Lung (tissue), 12 donors: ENCODE data around the gene CRYAB. TPM values are rescaled to one million over a fixed set of nuclear protein-coding genes. Genes with fewer than 3 reads are reported as not detected.

ENCODE experiments used
- ATAC-seq: fragments of 200-7000 bp; cut with Tn5 transposase; one replicate; pipeline ENCODE4 v1.9.1; 2020; ENCODE audit warnings: moderate number of reproducible peaks; ENCODE audit not compliant: insufficient read depth, low FRiP score
- DNase-seq, 3 donors: peaks; one replicate each; pipeline ENCODE4 v3.0.0-alpha.2; 2013 to 2017
- H3K27ac ChIP-seq, 2 donors: one replicate each; pipeline ENCODE4 v1.5.1; 2013; ENCODE audit warnings: mild to moderate bottlenecking in 2 of 2, moderate library complexity in 2 of 2, control low read depth in 1 of 2, inconsistent platforms in 1 of 2, low read depth in 1 of 2, low read length in 1 of 2
- H3K27me3 ChIP-seq, 3 donors: one replicate each; pipeline ENCODE4 v1.5.1; 2013; ENCODE audit warnings: low read length in 2 of 3; ENCODE audit not compliant: control insufficient read depth in 3 of 3, insufficient read depth in 3 of 3
- H3K36me3 ChIP-seq, 4 donors: one replicate each; pipeline ENCODE4 v1.5.1; 2013; ENCODE audit warnings: low read length in 4 of 4, mild to moderate bottlenecking in 1 of 4, moderate library complexity in 1 of 4; ENCODE audit not compliant: control insufficient read depth in 4 of 4, insufficient read depth in 4 of 4
- H3K4me1 ChIP-seq, 5 donors: one replicate each; pipeline ENCODE4 v1.5.1; 2013; ENCODE audit warnings: low read length in 5 of 5, mild to moderate bottlenecking in 2 of 5, moderate library complexity in 1 of 5; ENCODE audit not compliant: control insufficient read depth in 5 of 5, insufficient read depth in 5 of 5
- H3K4me3 ChIP-seq: one replicate; pipeline ENCODE4 v1.5.1; 2013; ENCODE audit warnings: mild to moderate bottlenecking, control low read depth, moderate library complexity
- H3K9ac ChIP-seq, 2 donors: one replicate each; pipeline ENCODE4 v1.5.1; 2013; ENCODE audit warnings: low read length in 2 of 2, control low read depth in 1 of 2; ENCODE audit not compliant: insufficient read depth in 1 of 2
- H3K9me3 ChIP-seq, 4 donors: one replicate each; pipeline ENCODE4 v1.5.1; 2013; ENCODE audit warnings: low read length in 3 of 4, mild to moderate bottlenecking in 1 of 4, moderate library complexity in 1 of 4; ENCODE audit not compliant: control insufficient read depth in 4 of 4, insufficient read depth in 3 of 4
- CTCF ChIP-seq: IDR thresholded peaks from 2 replicates; pipeline ENCODE4 v1.5.1; 2012; ENCODE audit warnings: mild to moderate bottlenecking; ENCODE audit errors: control extremely low read depth, extremely low read depth
- WGBS, 2 donors: extraction: QIAGEN DNeasy Blood & Tissue Kit; methylation state at CpG; one replicate each; pipeline ENCODE4 v1.1.7; 2013; 5-methylcytosine and 5-hydroxymethylcytosine counted together
- polyA plus RNA-seq, 2 donors: library from polyadenylated mRNA; stranded (reverse); fragments of 200-250 nt; gene quantifications; one replicate each; pipeline ENCODE4 v1.2.1, GENCODE V29; 2013
- total RNA-seq, 2 donors: library from RNA; depleted of rRNA in 1 of 2; stranded (reverse); fragments of >200 nt in 1 of 2; gene quantifications; one replicate each; pipeline ENCODE4 v1.2.1, GENCODE V29; 2014 to 2021
- donor health status: control.
- donor health status: control.
- donor health status: Bipolar disorder and iron deficiency.
- donor health status: healthy.
- donor health status: DM: yes; HTN: yes; CAD: no.

The CRYAB gene
- total and polyA plus RNA-seq, 4 donors: 12.0 to 73.0 (median 60.8) TPM

GRCh38 chr11:111882202-111882601 lies 29.4 kb downstream of the CRYAB start:
- WGBS, 2 donors: 86 to 89% methylated on average over 5 of the region's 5 CpGs
- no peaks in the 10 kb centered on the region for H3K27me3 ChIP-seq
- no peak for ATAC-seq
- no peak overlapping the region for H3K27ac ChIP-seq
- no peak overlapping the region for H3K9ac ChIP-seq
- TF ChIP-seq CTCF: no peak
- H3K36me3 ChIP-seq: peaks cover 0 to 2% (median 0%) of the 10 kb centered on the region in 4 donors
- no peak overlapping the region for H3K4me3 ChIP-seq
- no peaks in the 10 kb centered on the region for H3K9me3 ChIP-seq
- DNase-seq: no peak
- H3K4me1 ChIP-seq: peaks cover 0 to 7% (median 5%) of the 10 kb centered on the region in 5 donors

GRCh38 chr11:111879637-111879960 lies 32.0 kb downstream of the CRYAB start:
- Histone ChIP-seq H3K36me3 (peaks cover 0 to 15% (median 3%) of the 10 kb centered on the region in 4 donors), H3K27ac (peak overlapping the region; percentile 82 to 93), H3K9ac (peak overlapping the region; percentile 96 to 99), H3K9me3 (no peaks in the 10 kb centered on the region), H3K4me1 (peaks cover 0 to 7% (median 5%) of the 10 kb centered on the region in 5 donors), H3K27me3 (no peaks in the 10 kb centered on the region), H3K4me3 (peak overlapping the region; percentile 37)
- ATAC-seq (no peak), DNase-seq (no peak)
- 37 to 46% methylated on average over 6 of the region's 6 CpGs for WGBS, 2 donors
- TF ChIP-seq CTCF: no peak

- no peaks in the 10 kb centered on the region for H3K27me3 ChIP-seq
- H3K36me3 ChIP-seq: peaks cover 0 to 15% (median 3%) of the 10 kb centered on the region in 4 donors
- ATAC-seq (peak; percentile 96), DNase-seq (peak; percentile 98 to 99 (median 98))
- peaks cover 0 to 7% (median 5%) of the 10 kb centered on the region in 5 donors for H3K4me1 ChIP-seq
- peak; percentile 72 for TF ChIP-seq CTCF
- 0% methylated on average over 55 of the region's 55 CpGs for WGBS, 2 donors
- H3K9ac ChIP-seq: peak within 1 kb of the TSS; percentile 96 to 99
- peak within 1 kb of the TSS; percentile 82 to 93 for H3K27ac ChIP-seq
- peak within 1 kb of the TSS; percentile 68 for H3K4me3 ChIP-seq
- no peaks in the 10 kb centered on the region for H3K9me3 ChIP-seq
Observed at GRCh38 chr11:111878849-111879636, 32.5 kb downstream of the CRYAB start, which contains the start of the genes CFAP68 and FDXACB1. Gene CFAP68 (plus strand): TSS chr11:111879541. CDS start chr11:111879561, 20 bp downstream. Gene FDXACB1 (minus strand): TSS chr11:111879165. CDS start chr11:111879132, 33 bp downstream.
